Mesothelial cell of epicardium (in vitro differentiated cells): ENCODE results near the gene EVPL. TPM values are rescaled to one million over a fixed set of nuclear protein-coding genes. Genes with fewer than 3 reads are reported as not detected.

ENCODE experiments used
- DNase-seq, 2 experiments: peaks; one replicate each; pipeline ENCODE4 v3.0.0; 2021; ENCODE audit warnings: low spot score in 2 of 2; ENCODE audit not compliant: unreplicated experiment in 2 of 2
- H3K27ac Mint-ChIP-seq: 2 replicates; pipeline ENCODE4 v1.8.0; 2021; ENCODE audit warnings: mixed read lengths
- H3K27me3 Mint-ChIP-seq: 2 replicates; pipeline ENCODE4 v1.8.0; 2021; ENCODE audit warnings: low read depth, mixed read lengths
- H3K36me3 Mint-ChIP-seq: 2 replicates; pipeline ENCODE4 v1.8.0; 2021; ENCODE audit warnings: mixed read lengths
- H3K4me1 Mint-ChIP-seq: 2 replicates; pipeline ENCODE4 v1.8.0; 2021; ENCODE audit warnings: mixed read lengths
- H3K4me3 Mint-ChIP-seq: 2 replicates; pipeline ENCODE4 v1.8.0; 2021; ENCODE audit warnings: mild to moderate bottlenecking, moderate library complexity, mixed read lengths
- H3K9me3 Mint-ChIP-seq: 2 replicates; pipeline ENCODE4 v1.8.0; 2021; ENCODE audit warnings: mixed read lengths
- CTCF ChIP-seq: fragments of 200-600 bp; sonication (generic); IDR thresholded peaks from one replicate; pipeline ENCODE4 v1.5.0; 2021; ENCODE audit warnings: antibody characterized with exemption; ENCODE audit not compliant: unreplicated experiment
- total RNA-seq: library from RNA; stranded (reverse); gene quantifications from 3 replicates; pipeline ENCODE4 v1.2.1, GENCODE V29; 2021

The EVPL gene
- total RNA-seq, 1 donor from 2014 or later, result 0.25 TPM

GRCh38 chr17:76039121-76039520 is 12.0 kb upstream of the EVPL start:
- Mint-ChIP-seq H3K4me1 (peaks cover 3% of the 10 kb centered on the region), H3K27me3 (no peaks in the 10 kb centered on the region), H3K4me3 (no peak overlapping the region), H3K9me3 (no peaks in the 10 kb centered on the region), H3K27ac (no peak overlapping the region), H3K36me3 (peaks cover 45% of the 10 kb centered on the region)
- DNase-seq, result no peak
- TF ChIP-seq CTCF, result no peak

GRCh38 chr17:76038050-76038449 is 10.9 kb upstream of the EVPL start:
- H3K4me3 Mint-ChIP-seq, result no peak overlapping the region
- H3K27ac Mint-ChIP-seq, result no peak overlapping the region
- no peak for DNase-seq
- peaks cover 35% of the 10 kb centered on the region for H3K36me3 Mint-ChIP-seq
- peaks cover 3% of the 10 kb centered on the region for H3K4me1 Mint-ChIP-seq
- no peaks in the 10 kb centered on the region for H3K27me3 Mint-ChIP-seq
- H3K9me3 Mint-ChIP-seq, result no peaks in the 10 kb centered on the region
- TF ChIP-seq CTCF, result no peak

- DNase-seq, result no peak
- H3K27ac Mint-ChIP-seq, result no peak overlapping the region
- peaks cover 31% of the 10 kb centered on the region for H3K36me3 Mint-ChIP-seq
- peaks cover 3% of the 10 kb centered on the region for H3K4me1 Mint-ChIP-seq
- H3K9me3 Mint-ChIP-seq, result peaks cover 3% of the 10 kb centered on the region
- TF ChIP-seq CTCF, result no peak
- no peak overlapping the region for H3K4me3 Mint-ChIP-seq
- no peaks in the 10 kb centered on the region for H3K27me3 Mint-ChIP-seq
Observed at GRCh38 chr17:76036497-76037261, 9.6 kb upstream of the EVPL start.

DNA sequence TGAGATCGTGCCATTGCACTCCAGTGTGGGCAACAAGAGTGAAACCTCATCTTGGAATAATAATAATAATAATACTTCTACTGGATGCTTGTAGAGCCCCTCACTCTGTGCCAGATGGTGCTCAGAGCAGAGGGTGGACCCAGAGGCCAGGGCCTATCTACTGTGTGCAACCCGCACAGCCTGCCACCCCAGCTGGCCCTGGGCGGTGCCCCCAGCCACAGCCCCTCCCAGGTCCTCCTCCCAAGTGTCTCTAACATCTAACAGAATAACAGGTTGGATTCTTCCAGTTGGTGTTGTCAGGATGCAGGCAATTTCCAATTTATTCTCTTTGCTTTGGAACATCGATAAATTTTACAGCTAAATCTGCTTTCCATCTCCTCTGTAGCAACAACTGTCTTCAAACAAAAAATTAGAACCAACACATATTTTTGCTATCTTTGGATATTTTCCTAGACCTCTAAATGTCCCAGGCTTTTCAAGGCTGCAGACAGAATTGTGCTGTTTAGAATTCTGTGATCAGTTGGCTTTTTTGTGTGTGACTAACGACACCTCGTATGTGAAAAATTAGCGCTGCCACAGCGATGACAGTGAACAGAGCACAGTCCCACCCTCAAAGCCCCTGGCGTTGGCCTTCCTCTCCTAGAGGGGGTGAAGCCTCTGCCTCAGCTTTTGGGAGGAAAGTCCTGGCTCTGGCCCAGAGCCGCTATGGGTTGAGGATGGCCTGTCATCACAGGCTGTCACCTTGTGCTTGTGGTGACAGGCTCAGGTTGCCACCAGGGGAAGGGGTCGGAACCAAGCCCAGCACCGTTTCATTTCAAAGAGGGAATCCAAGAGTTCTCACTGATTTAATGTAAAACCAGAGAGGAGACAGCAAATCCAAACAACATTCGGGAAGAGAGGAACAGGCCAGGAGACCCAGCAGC is 7.6 kb upstream of the EVPL start:
- H3K27me3 Mint-ChIP-seq, result no peaks in the 10 kb centered on the region
- DNase-seq, result no peak
- peaks cover 17% of the 10 kb centered on the region for H3K36me3 Mint-ChIP-seq
- H3K9me3 Mint-ChIP-seq, result peaks cover 3% of the 10 kb centered on the region
- H3K27ac Mint-ChIP-seq, result no peak overlapping the region
- peaks cover 5% of the 10 kb centered on the region for H3K4me1 Mint-ChIP-seq
- TF ChIP-seq CTCF, result no peak
- H3K4me3 Mint-ChIP-seq, result no peak overlapping the region

GRCh38 chr17:76033139-76033538 is 6.0 kb upstream of the EVPL start:
- Mint-ChIP-seq H3K27ac (no peak overlapping the region), H3K9me3 (peaks cover 3% of the 10 kb centered on the region)
- TF ChIP-seq CTCF, result no peak

More at GRCh38 chr17:76033139-76033538, 6.0 kb upstream of the EVPL start:
- H3K4me1 Mint-ChIP-seq, result peaks cover 11% of the 10 kb centered on the region
- no peaks in the 10 kb centered on the region for H3K27me3 Mint-ChIP-seq
- no peak for DNase-seq
- H3K4me3 Mint-ChIP-seq, result no peak overlapping the region
- peaks cover 3% of the 10 kb centered on the region for H3K36me3 Mint-ChIP-seq
